OCI-LY3 (cell line): Measurements from ENCODE around the gene PYM1.

ENCODE experiments used
- CTCF ChIP-seq: fragments of 200-600, 300-600 bp; sonication (generic); IDR thresholded peaks from 2 replicates; pipeline ENCODE4 v1.5.1; 2014; ENCODE audit warnings: antibody characterized with exemption, low read length, low read depth
- EZH2phosphoT487 ChIP-seq: fragments of 200-600 bp; shearing (Covaris generic); IDR thresholded peaks from 2 replicates; pipeline ENCODE4 v1.6.1; 2018; ENCODE audit warnings: antibody characterized with exemption, mixed run types, low read depth

- TF ChIP-seq CTCF (no peak), EZH2phosphoT487 (no peak)
These were observed 8.1 kb upstream of the PYM1 start for GRCh38 chr12:55935738-55936151.
